Measurements from ENCODE around the gene CEACAM3.

The CEACAM3 gene

DNA sequence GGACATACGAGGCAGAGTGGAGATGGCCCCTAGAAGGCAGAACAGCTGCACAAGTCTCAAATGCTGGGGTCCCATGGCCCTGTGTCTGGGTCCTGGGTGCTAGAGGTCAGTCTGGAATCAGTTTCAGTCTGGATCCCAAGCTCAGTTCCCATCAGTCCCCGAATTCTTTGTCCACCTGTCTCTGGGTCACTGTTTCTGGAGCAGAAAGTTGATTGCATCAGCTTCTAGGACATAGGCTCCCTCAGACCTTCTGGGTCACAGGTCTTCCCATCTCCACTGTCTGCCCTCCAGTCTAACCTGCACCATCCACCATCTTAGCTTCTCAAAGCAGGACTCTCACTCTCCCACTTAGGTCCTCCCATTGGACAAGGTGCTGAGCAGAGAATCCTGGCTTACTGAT lies 42.8 kb downstream of the CEACAM3 start:
- TF ChIP-seq, protein P1, sequence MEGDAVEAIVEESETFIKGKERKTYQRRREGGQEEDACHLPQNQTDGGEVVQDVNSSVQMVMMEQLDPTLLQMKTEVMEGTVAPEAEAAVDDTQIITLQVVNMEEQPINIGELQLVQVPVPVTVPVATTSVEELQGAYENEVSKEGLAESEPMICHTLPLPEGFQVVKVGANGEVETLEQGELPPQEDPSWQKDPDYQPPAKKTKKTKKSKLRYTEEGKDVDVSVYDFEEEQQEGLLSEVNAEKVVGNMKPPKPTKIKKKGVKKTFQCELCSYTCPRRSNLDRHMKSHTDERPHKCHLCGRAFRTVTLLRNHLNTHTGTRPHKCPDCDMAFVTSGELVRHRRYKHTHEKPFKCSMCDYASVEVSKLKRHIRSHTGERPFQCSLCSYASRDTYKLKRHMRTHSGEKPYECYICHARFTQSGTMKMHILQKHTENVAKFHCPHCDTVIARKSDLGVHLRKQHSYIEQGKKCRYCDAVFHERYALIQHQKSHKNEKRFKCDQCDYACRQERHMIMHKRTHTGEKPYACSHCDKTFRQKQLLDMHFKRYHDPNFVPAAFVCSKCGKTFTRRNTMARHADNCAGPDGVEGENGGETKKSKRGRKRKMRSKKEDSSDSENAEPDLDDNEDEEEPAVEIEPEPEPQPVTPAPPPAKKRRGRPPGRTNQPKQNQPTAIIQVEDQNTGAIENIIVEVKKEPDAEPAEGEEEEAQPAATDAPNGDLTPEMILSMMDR (IDR thresholded peaks at IDR 0.05) = no peak

GRCh38 chr19:41843371-41843770 lies 47.0 kb downstream of the CEACAM3 start:
- TF ChIP-seq, protein P1 (IDR thresholded peaks at IDR 0.05) = no peak

DNA sequence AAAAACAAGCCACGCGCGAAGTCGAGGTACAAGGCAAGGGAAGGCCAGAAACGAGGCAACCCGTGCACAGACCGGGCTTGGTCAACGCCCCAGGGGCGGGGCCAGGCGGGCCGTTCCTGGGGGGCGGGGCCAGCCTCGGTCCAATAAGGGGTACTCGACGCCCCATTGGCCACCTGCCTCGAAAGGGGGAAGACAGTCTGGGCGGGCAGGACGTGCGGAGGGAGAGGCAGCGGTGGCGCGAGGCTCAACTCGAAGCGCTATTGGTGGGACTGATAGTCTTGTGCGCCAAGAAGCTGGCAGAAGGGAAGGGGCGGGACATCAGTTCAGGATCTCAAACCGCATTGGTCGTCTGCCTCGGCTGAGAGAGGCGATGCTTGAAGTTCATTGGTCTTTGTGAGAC lies 48.2 kb downstream of the CEACAM3 start, which contains the start of gene LYPD4:
TSS of gene LYPD4 (minus strand) at position 83 of the 400 bp plus-strand sequence. CDS start 5,398 bp downstream, outside the sequence.
- TF ChIP-seq, protein P1 (IDR thresholded peaks at IDR 0.05) = no peak

- TF ChIP-seq, protein P1 (IDR thresholded peaks at IDR 0.05) = no peak
These were observed 48.4 kb downstream of the CEACAM3 start, which contains the start of gene DMRTC2 for GRCh38 chr19:41845001-41845050. Gene DMRTC2 (plus strand): TSS chr19:41845042. CDS start chr19:41847429, 2,387 bp downstream.

GRCh38 chr19:41845051-41845590 lies 48.7 kb downstream of the CEACAM3 start:
- TF ChIP-seq, protein P1 (IDR thresholded peaks at IDR 0.05) = no peak

- TF ChIP-seq, protein P1 (IDR thresholded peaks at IDR 0.05) = no peak
These were observed 51.1 kb downstream of the CEACAM3 start for GRCh38 chr19:41847351-41848105.

GRCh38 chr19:41848666-41849065 lies 52.3 kb downstream of the CEACAM3 start:
- TF ChIP-seq, protein P1 (IDR thresholded peaks at IDR 0.05) = no peak

DNA sequence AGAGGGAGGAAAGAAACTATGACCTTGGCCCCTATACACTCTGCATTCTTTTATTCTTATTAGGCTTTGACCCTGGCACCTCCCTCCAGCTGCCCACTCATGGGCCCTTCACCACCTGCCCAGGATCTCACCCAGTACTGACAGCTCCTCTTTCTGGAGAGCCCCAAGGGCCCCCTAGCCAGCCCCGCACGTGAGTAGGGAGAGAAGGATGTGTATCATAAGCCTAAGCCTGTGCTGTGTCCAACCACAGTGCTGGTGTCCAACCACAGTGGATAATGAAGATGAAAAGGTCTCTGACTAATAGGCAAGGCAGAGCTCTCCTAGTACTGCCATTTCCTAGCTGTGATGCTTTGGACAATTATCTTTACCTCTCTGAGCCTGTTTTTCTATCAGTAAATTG lies 52.7 kb downstream of the CEACAM3 start:
- TF ChIP-seq, protein P1 (IDR thresholded peaks at IDR 0.05) = no peak

Measured in LNCAP (cell line).